Osteocyte (in vitro differentiated cells): ENCODE results near the gene SSBP2. TPM values are rescaled to one million over a fixed set of nuclear protein-coding genes. Genes with fewer than 3 reads are reported as not detected.

Source experiments
- DNase-seq: peaks from one replicate; pipeline ENCODE4 v3.0.0; 2021; ENCODE audit warnings: mixed read lengths; ENCODE audit not compliant: unreplicated experiment; ENCODE audit errors: extremely low spot score
- H3K27ac Mint-ChIP-seq: one replicate; pipeline ENCODE4 v1.8.0; 2021; ENCODE audit warnings: mild to moderate bottlenecking, mixed read lengths; ENCODE audit not compliant: unreplicated experiment
- H3K27me3 Mint-ChIP-seq: one replicate; pipeline ENCODE4 v1.8.0; 2021; ENCODE audit warnings: mixed read lengths; ENCODE audit not compliant: unreplicated experiment
- H3K36me3 Mint-ChIP-seq: one replicate; pipeline ENCODE4 v1.8.0; 2021; ENCODE audit warnings: mixed read lengths; ENCODE audit not compliant: unreplicated experiment
- H3K4me1 Mint-ChIP-seq: one replicate; pipeline ENCODE4 v1.8.0; 2021; ENCODE audit warnings: mixed read lengths; ENCODE audit not compliant: unreplicated experiment
- H3K4me3 Mint-ChIP-seq: one replicate; pipeline ENCODE4 v1.8.0; 2021; ENCODE audit warnings: mild to moderate bottlenecking, moderate library complexity, mixed read lengths; ENCODE audit not compliant: unreplicated experiment
- H3K9me3 Mint-ChIP-seq: one replicate; pipeline ENCODE4 v1.8.0; 2021; ENCODE audit warnings: mixed read lengths; ENCODE audit not compliant: unreplicated experiment
- total RNA-seq: library from RNA; stranded (reverse); gene quantifications from 2 replicates; pipeline ENCODE4 v1.2.1, GENCODE V29; 2021
- TF ChIP-seq, protein P1 (sequence below): fragments of 200-600 bp; sonication (generic); IDR thresholded peaks from 2 replicates; pipeline ENCODE4 v1.5.0; 2021; ENCODE audit warnings: antibody characterized with exemption, mild to moderate bottlenecking, moderate library complexity

The SSBP2 gene
- total RNA-seq, 1 donor from 2014 or later: 62.1 TPM

DNA sequence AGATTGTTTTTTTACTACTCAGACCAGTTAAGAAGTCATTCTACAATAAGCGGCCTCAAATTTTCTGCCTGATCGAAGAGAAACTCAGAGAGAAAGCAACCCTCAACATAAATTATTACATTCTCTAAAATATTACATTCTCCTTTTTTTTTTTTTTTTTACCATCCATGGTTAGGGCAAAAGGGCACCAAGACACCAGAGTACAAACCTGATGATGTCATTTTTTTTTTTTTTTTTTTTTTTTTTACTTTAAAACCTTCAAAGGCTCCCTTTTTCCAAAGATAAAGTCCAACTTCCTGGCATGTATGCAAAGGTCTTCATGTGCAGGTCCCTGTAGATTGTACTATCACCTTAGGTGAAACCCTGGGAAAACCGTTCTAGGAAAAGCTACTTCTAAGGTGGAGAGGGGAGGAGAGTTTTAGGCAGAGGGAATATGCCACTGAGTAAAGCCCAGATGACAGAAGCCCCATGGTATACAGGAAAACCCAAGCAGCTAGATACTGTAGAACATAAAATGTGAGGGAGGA, 104.4 kb downstream of the SSBP2 start:
- Mint-ChIP-seq H3K4me3 (no peak overlapping the region), H3K4me1 (no peaks in the 10 kb centered on the region), H3K36me3 (peaks cover 11% of the 10 kb centered on the region), H3K27ac (no peak overlapping the region), H3K27me3 (no peaks in the 10 kb centered on the region), H3K9me3 (no peaks in the 10 kb centered on the region)
- TF ChIP-seq, protein P1, sequence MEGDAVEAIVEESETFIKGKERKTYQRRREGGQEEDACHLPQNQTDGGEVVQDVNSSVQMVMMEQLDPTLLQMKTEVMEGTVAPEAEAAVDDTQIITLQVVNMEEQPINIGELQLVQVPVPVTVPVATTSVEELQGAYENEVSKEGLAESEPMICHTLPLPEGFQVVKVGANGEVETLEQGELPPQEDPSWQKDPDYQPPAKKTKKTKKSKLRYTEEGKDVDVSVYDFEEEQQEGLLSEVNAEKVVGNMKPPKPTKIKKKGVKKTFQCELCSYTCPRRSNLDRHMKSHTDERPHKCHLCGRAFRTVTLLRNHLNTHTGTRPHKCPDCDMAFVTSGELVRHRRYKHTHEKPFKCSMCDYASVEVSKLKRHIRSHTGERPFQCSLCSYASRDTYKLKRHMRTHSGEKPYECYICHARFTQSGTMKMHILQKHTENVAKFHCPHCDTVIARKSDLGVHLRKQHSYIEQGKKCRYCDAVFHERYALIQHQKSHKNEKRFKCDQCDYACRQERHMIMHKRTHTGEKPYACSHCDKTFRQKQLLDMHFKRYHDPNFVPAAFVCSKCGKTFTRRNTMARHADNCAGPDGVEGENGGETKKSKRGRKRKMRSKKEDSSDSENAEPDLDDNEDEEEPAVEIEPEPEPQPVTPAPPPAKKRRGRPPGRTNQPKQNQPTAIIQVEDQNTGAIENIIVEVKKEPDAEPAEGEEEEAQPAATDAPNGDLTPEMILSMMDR: no peak
- DNase-seq: no peak

DNA sequence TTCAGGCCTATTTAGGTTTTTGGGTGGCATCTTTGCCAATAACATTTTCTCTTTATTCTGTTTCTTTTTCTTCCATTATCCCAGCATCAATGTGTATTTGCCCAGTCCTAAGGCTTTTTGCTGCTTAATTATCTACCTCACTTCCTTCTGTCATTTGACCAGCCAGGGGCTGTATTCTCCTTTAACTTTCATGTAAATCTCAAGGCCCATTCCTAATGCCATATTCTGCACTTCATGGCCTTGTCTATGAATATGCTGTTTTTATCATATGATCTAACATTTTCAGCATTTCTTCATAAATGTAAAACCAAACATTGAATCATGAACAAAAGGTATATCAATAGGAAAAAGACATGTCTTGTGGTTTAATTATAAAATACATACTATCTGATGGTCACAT, 108.7 kb downstream of the SSBP2 start:
- H3K27me3 Mint-ChIP-seq: no peaks in the 10 kb centered on the region
- no peaks in the 10 kb centered on the region for H3K9me3 Mint-ChIP-seq
- TF ChIP-seq, protein P1: no peak
- H3K36me3 Mint-ChIP-seq: peaks cover 8% of the 10 kb centered on the region
- H3K27ac Mint-ChIP-seq: no peak overlapping the region
- H3K4me3 Mint-ChIP-seq: no peak overlapping the region
- no peak for DNase-seq
- peaks cover 15% of the 10 kb centered on the region for H3K4me1 Mint-ChIP-seq

DNA sequence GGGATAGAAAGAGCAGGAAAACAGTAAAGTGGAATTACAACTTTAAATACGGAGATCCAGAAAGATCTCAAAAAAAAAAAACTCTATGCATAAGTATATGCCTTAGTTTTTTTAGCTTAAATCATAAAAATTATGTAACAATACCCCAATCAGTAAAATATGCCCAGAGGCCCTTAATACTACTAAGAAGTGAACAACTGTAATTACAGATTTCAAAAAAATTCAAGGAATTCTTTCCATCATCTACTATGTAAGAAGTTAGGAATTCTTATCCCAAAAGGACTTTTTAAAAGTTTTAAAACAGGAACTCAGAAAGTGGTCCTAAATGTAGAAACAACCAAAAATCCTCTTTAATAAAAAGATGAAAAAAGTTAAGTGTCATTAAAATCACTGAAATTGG, 111.3 kb downstream of the SSBP2 start:
- Mint-ChIP-seq H3K27me3 (no peaks in the 10 kb centered on the region), H3K36me3 (peaks cover 5% of the 10 kb centered on the region), H3K4me3 (no peak overlapping the region), H3K27ac (peak overlapping the region; percentile 73), H3K4me1 (peaks cover 15% of the 10 kb centered on the region), H3K9me3 (no peaks in the 10 kb centered on the region)
- no peak for DNase-seq
- TF ChIP-seq, protein P1: no peak

DNA sequence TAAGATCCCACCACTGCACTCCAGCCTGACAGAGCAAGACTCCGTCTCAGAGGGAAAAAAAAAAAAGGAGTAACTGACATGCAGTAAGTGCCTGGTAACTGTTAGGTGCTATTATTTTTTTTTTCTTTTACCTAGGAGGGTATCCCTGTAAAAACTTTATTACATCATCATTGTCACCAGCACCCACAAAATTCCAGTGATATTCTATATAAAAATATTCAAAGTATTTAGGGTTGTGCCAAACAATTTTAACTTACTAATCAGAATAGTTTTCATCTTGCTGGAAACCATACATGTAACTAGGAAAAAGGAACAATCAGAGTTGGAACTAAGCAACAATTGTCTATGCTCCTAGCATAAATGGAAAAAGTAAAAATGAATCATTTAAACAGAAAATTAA, 112.4 kb downstream of the SSBP2 start:
- TF ChIP-seq, protein P1: no peak
- Mint-ChIP-seq H3K4me1 (peaks cover 15% of the 10 kb centered on the region), H3K4me3 (no peak overlapping the region), H3K9me3 (no peaks in the 10 kb centered on the region), H3K36me3 (peaks cover 5% of the 10 kb centered on the region), H3K27ac (peak overlapping the region; percentile 73), H3K27me3 (no peaks in the 10 kb centered on the region)
- DNase-seq: no peak

DNA sequence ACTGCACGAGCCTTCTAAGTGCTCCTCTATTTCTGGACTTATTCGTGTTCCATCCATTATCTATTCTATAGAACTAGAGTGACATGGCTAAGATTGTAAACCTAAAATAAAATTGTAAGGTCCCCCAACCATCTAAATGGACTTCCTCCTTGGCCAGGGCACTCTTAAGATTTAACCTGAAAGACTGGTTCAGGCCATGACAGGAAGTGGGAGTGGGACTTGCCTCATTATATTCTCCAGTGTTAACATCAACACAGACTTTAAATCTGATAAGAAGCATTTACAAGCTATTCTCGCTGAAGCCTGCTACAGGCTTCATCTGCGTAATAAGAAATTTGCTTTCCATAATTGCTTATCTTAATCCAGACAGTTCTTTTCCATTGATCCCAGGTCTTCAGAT, 117.0 kb downstream of the SSBP2 start:
- Mint-ChIP-seq H3K27ac (no peak overlapping the region), H3K4me1 (peaks cover 3% of the 10 kb centered on the region), H3K4me3 (no peak overlapping the region), H3K27me3 (no peaks in the 10 kb centered on the region), H3K36me3 (peaks cover 4% of the 10 kb centered on the region), H3K9me3 (no peaks in the 10 kb centered on the region)
- TF ChIP-seq, protein P1: no peak
- no peak for DNase-seq
